SH-SY5Y (cell line): ENCODE measurements around the gene SYDE2.

Experiments
- GATA2 ChIP-seq: IDR thresholded peaks from 2 replicates; pipeline ENCODE4 v1.6.1; 2011; ENCODE audit warnings: mild to moderate bottlenecking, low read depth, low read length
- GATA3 ChIP-seq: IDR thresholded peaks from 2 replicates; pipeline ENCODE4 v1.6.1; 2011; ENCODE audit warnings: low read depth, mild to moderate bottlenecking, low read length, moderate library complexity

SYDE2 gene

DNA sequence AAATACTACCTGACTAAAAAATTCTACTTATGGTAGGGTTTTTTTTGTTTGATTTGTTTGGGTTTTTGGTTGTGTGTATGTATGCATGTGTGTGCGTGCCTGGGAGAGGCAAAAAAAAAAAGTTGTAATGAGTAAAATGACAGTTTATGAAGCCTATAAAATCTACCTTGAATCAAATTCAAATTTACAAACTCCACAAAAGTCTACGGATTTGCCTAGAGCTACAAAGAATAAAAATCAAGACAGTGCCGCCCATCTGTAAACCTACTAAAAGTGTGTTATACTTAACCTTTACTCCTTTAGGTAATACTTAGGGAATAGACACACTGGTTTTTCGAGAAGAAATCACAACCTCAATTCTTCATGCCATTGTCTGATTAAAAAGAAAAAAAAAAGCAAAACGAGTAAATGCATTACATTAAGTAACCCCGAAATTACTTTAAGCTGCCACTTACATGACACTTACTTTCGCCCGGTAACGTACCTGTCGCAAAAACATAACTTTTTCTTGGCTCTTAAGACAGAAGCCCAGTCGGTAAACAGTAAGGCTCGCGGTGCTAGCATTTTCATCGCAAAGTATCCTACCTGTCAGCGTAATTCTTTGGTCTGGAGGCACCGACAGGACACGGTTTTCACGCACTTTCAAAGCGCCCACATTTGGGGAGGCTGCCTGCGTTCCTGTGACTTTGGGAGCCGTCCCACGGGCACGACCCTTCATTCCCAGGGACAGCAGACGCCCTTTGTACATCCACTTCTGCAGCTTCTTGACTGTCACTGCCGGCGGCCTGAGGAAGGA is 951 bp downstream of the SYDE2 start:
- TF ChIP-seq GATA3, result no peak
- TF ChIP-seq GATA2, result no peak

DNA sequence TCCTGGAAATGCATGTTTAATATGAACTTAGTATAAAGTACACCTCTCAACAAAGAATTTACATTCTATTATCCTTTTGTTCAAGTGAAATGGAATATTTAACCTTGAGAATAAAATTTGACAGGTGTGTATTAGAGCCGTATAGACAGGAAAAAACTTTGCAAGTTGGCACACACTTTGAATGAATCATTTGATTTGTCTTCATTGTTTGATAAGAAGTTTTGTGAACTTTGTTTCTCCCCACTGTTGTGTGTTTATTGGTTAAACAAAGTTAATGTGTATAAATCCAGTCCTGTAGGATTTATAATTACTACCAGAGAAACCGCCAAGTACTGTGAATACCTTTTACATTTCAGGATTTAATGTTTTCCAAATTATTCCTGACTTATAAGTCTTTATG is 2.0 kb downstream of the SYDE2 start:
- TF ChIP-seq GATA3 (no peak), GATA2 (no peak)

DNA sequence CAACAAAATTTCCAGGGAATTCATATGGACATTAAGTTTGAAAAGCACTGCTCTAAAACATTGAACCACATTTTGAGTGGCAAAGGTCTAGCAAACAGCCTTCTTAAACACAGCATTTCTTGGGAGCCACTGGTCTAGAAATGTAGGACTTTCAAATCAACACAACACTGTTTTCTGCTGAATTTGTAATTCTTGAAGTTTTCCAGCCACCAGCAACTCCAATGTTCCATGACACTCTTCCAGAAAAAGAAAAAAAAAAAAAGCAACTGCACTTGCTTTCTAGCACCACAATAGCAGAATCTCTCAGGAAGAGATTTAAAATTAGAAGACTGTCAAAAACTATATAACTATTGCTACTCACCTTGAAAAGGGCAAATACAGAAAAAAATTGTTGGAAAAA is 4.5 kb downstream of the SYDE2 start:
- TF ChIP-seq GATA3 (no peak), GATA2 (no peak)

DNA sequence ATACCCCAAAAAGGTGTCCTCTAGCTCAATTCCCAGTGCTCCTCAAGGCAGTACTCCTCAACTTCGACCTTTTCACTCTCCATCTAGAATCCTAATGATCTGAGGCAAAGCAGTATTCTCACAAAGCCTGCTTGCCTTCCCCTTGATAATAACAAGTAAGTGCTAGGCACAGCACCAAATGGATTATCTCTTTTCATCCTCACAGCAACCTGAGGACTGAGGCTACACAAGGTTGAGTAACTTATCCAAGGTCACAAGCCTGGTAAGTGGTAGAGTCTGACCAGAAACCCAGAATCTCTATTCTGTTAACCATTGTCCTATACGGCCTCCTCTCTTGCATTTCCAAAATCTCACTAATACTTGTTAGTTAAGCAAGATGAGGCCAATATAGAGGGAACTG is 5.1 kb downstream of the SYDE2 start:
- TF ChIP-seq GATA2 (no peak), GATA3 (no peak)

DNA sequence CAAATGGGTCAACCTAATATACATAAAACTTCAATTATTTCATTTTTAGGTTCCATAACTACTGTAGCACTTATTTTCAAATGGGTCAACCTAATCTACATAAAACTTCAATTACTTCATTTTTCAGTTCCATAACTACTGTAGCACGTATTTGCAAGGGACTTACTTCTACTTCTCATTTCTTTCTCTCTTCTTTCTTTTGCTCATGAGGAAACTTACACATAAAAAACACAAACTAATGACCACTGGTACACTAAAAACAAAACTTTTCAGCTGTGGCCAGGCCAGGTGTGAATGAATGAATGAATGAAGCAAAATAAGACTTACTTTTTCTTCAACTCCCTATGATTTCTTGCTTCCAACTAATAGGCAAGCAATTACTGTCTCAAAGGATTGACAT is 11.7 kb downstream of the SYDE2 start:
- no peak for TF ChIP-seq GATA2
- TF ChIP-seq GATA3, result no peak

DNA sequence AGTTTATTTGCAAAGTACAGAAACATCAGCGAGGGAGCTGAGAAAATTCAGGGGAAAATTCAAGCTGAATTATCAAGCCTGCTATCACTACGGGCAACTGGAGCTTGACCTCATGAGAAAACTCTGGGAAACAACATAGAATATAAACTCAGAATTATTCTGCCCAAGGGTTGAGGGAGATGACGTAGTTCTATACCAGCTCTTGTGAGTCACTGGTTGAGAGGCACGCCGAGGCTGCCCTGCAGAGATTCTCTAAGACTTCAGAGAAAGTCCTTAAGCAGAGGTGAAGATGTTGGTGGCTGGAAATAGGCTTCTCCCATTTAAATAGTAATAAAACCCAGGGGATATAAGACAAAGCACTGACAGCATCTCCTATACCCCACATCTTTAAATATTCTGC is 12.3 kb downstream of the SYDE2 start:
- TF ChIP-seq GATA3 (no peak), GATA2 (no peak)

DNA sequence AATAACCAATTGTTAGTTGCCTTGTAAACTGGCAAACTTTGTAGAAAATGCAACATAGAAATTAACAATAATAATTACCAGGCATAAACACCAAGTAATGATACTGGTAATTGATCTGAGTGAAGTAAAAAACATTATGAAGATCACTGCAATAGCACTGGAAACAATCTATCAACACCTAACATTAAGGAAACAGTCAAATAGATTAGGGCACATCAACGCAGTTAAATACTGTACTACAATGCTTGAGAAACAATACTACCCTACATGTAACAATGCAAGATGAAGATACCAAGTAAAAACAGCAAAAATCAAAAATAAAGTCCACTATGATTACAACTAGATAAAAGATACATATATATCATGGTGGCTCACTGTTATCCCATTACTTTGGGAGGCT is 16.6 kb downstream of the SYDE2 start:
- no peak for TF ChIP-seq GATA2
- TF ChIP-seq GATA3, result no peak

DNA sequence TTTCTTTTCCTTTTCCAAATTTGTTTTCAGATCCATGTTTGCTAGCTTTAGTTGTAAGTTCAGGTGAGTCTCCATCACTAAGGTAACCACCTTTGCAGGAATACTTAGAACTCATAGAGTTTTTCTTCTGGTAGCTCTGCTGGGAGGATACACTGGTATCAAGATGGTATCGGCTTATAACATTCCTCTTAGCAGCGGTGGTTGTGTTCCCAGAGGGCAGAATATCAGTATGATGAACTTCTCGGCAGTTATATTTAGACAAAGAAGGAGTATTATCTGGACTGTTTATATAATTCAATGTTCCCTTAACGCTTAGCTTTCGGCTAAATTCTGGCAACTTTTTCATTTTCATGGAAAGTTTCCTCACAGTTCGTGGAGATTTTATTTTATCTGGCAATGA is 18.1 kb downstream of the SYDE2 start:
- TF ChIP-seq GATA2 (no peak), GATA3 (no peak)

DNA sequence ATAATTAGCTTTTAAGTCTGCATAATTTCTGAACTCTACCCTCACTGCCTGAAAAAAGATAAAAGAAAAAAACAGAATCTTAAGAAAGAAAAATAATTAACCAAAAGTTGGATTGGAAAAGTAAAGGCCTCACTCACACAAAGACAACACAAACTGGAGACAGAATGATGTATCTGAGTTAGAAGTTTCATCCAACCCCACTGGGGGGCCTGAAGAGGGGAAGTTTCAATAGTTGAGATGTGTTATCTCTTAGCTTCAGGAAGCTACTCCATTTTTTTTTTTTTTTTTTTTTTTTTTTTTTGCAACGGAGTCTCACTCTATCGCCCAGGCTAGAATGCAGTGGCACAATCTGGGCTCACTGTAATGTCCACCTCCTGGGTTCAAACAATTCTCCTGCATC is 19.9 kb downstream of the SYDE2 start:
- no peak for TF ChIP-seq GATA3
- TF ChIP-seq GATA2, result no peak

DNA sequence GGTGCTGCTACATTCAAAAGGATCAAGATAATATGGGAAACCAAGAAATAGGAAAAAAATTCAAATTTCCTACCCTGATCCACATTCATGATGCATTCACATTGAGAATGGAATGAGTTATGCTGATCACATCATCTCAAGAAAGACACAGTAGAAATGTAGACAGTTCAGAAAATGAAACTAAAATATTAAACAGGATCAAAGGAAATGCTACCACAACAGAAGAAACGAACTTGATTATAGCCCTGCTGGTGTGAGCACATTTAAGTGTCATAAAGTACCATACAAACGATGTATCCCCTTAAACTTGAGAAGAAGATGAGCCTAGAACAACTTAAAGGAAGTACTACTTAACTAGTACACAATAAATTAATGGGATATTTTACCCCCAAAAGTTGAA is 21.3 kb downstream of the SYDE2 start:
- TF ChIP-seq GATA3 (no peak), GATA2 (no peak)

DNA sequence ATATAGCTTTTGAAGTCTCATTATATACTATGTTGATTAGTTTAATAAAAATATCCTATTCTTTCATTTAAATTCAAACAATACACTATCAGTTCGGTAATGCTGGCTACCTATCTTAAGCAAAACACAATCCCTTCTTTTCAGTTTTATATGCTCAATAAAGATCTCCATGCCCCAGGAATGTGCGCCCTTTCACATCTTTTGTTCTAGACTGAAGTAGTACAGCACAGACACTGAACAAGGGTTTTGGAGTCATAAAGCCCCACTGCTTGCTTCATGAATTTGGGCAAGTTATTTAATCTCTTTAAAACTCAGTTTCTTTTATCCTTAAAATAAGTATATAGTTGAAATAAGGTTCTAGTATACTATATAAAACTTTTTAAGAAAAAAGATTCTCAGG is 22.4 kb downstream of the SYDE2 start:
- TF ChIP-seq GATA2 (no peak), GATA3 (no peak)

DNA sequence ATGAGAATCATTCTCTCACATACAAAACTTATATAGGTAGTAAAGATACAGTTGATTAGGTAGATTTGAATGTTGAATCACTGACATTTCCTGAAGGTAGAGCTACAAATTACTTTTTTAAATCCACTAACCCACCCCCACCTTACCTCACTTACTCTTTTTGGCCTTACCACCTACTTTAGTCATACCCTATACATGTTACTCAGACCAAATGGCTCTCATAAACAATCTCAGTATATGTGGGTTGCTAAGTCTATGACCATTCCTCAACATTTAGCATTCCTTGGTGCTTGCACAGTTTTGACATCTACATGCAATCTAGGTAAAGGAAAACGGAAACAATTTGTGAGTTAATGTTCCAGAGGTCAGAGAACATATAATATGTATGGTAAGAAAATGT is 26.3 kb downstream of the SYDE2 start:
- TF ChIP-seq GATA3, result no peak
- no peak for TF ChIP-seq GATA2

DNA sequence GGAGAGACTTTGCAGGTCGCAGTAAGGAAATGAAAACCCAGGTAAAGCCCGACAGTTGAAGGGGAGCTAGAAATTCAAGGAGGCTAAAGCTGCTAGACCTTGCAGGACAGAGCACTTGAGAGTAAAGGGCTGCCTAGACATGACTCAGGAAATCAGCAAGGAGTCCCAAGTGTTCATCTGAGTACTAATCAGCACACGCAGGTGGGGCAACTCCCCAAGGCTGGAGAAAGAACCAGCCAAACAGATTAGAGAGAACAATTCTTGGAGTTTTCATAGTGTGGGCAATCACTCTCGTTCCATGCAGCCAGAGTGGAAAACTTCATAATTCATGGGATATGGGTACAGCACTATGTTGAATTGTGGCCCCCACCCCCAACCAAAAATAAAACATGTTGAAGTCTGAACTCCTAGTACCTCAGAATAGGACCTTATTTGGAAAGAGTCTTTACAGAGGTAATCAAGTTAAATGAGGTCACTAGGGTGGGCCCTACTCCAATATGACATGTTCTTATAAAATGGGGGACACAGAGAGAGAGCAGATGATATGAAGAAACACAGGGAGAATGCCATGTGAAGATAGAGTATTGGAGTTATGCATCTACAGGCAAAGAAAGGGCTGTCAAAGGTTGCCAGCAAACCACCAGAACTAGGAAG is 28.0 kb downstream of the SYDE2 start:
- TF ChIP-seq GATA2 (no peak), GATA3 (no peak)

DNA sequence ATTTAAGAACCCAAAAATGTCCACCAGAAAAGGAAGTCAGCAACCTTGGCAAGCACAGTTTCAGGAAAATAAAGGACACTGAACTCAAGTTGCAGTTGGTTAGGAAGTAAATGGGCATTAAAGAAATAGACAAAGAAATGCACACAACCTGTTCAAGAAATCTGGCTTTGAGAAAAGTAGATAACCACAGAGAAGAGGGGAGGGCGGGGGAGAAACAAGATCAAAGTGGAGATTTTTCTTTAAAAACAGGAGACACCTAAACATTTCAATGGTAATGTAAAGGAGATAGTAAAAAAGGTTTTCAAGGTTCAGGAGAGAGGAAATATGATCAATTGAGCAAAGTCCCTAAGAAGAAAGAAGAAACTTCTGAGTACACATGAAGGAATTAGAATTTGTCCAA is 29.1 kb downstream of the SYDE2 start:
- TF ChIP-seq GATA3 (no peak), GATA2 (no peak)

DNA sequence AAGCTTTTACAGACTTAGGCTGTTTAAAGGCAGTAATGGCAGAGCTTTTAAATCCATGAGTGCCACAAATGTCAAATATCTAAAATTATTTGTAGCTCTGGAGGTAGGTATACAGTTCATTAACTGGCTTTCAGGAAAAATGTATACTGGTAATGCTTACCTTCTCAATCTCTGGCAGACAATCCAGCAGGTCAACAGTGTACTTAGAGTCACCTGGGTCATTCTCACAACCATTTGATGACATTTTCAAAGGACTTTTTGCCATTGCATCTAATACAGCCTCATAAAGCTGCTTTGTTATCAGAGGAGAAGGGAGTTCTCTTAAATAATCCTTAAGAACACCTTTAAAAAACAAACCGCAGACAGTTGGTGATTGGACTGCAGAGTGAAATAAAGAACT is 31.9 kb downstream of the SYDE2 start:
- TF ChIP-seq GATA2 (no peak), GATA3 (no peak)
